ENCODE data around the gene GALNT12.

DNA sequence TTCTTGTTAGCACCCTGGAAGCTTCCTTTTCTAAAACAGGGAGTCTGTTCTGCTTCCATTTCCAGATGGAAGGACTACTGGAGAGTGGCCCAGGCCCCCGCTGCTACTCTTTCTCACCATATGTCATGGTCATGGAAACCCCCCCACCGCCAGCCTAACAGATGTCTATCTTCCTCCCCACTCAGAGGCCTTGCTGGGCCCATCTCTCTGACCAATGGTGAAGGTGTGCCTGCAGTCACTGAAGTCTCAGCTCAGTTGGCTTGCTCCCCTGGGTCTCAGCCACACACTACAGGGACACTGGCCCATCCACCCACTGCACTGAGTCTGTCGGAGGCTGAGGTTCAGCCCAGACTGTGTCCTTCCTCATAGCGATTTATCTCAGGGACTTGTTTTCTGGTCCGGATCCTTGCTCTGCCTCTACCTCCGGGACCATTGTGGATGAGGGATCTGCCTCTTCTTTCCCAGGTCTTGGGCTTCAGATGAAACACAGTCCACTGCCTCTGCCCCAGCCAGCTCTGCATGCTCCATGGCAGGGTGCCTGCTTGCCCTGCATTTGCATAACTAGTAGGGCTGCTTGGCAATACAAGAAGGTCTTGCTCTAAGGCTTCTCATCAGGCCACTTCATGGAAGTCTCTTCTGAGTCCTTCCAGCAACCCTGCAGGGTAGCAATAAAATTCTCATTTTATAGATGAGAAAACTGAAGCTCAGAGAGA lies 30.8 kb downstream of the GALNT12 start:
- TF ChIP-seq POLR2A (IDR thresholded peaks at IDR 0.05; ENCODE audit: low read depth) (no peak), POLR2AphosphoS5 (IDR thresholded peaks at IDR 0.05) (no peak), EP300 (IDR thresholded peaks at IDR 0.05) (no peak)
- TF ChIP-seq, protein P1, sequence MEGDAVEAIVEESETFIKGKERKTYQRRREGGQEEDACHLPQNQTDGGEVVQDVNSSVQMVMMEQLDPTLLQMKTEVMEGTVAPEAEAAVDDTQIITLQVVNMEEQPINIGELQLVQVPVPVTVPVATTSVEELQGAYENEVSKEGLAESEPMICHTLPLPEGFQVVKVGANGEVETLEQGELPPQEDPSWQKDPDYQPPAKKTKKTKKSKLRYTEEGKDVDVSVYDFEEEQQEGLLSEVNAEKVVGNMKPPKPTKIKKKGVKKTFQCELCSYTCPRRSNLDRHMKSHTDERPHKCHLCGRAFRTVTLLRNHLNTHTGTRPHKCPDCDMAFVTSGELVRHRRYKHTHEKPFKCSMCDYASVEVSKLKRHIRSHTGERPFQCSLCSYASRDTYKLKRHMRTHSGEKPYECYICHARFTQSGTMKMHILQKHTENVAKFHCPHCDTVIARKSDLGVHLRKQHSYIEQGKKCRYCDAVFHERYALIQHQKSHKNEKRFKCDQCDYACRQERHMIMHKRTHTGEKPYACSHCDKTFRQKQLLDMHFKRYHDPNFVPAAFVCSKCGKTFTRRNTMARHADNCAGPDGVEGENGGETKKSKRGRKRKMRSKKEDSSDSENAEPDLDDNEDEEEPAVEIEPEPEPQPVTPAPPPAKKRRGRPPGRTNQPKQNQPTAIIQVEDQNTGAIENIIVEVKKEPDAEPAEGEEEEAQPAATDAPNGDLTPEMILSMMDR (IDR thresholded peaks at IDR 0.05) = no peak
